Mucosa of descending colon (tissue), 3 donors: ENCODE results near the gene SLC9A7. TPM values are rescaled to one million over a fixed set of nuclear protein-coding genes. Genes with fewer than 3 reads are reported as not detected.

Source experiments
- ATAC-seq: fragments of 200-7000 bp; cut with Tn5 transposase; one replicate; pipeline ENCODE4 v1.9.1; 2020; ENCODE audit warnings: mild to moderate bottlenecking, moderate library complexity
- DNase-seq, 3 donors: peaks; one replicate each; pipeline ENCODE4 v3.0.0-alpha.2; 2020
- H3K36me3 ChIP-seq: fragments of 200-600 bp; one replicate; pipeline ENCODE4 v1.8.0; 2021; ENCODE audit warnings: low read depth, mild to moderate bottlenecking
- H3K4me1 ChIP-seq: fragments of 200-600 bp; one replicate; pipeline ENCODE4 v1.8.0; 2021; ENCODE audit warnings: low read depth, mild to moderate bottlenecking
- H3K4me3 ChIP-seq: fragments of 200-600 bp; one replicate; pipeline ENCODE4 v1.8.0; 2021; ENCODE audit warnings: mild to moderate bottlenecking
- H3K9me3 ChIP-seq: fragments of 200-600 bp; one replicate; pipeline ENCODE4 v1.8.0; 2021; ENCODE audit warnings: mild to moderate bottlenecking
- intact Hi-C, 2 donors: fragments of 100-400 bp; cut with DNase I in 1 of 2; cut with micrococcal nuclease in 1 of 2; formaldehyde crosslinking; loops; one replicate each; pipeline versions ENCODE4 v1.11.0 to v1.11.1; 2022; cut with DNase I, micrococcal nuclease
- total RNA-seq, 3 donors: library from RNA; stranded (reverse); fragmentation: NEBNext Ultra II Directional in 2 of 3; extraction: Animal tissue kit (Norgen Biotek cat#: 25700) in 2 of 3; gene quantifications; one replicate each; pipeline versions ENCODE4 v1.2.1 to v1.2.4, GENCODE V29; 2021 to 2023
- TF ChIP-seq, protein P1 (sequence below): fragments of 200-600 bp; IDR thresholded peaks from one replicate; pipeline ENCODE4 v1.8.0; 2022; ENCODE audit warnings: antibody characterized with exemption, mild to moderate bottlenecking
- donor health status: DM: no; HTN: no; CAD: no; lungs with moderate emphysema.
- donor health status: DM: no; HTN: no; CAD: no.
- donor health status: DM: no; HTN: yes; CAD: no.

SLC9A7 gene
- total RNA-seq, 3 donors from 2014 or later = 0.46 to 2.7 (median 1.3) TPM

DNA sequence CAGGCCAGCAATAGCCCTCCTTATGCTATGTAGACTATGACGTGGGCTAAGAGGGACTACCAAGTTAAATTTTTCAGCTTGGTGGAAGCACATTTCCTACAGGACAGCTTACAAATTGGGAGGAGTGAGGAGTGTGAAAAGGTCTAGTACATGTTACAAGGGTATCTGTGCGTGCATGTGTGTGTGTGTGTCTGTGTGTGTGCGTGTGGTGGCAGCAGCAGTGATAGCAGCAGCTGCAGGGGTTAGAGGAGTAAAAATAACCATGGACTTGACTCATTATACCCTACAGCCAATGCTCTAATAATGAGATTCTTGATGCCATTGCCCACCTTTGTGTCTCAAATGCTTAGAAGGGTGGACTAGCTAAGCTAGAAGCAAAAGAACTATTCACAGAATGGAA lies 88.6 kb downstream of the SLC9A7 start:
- intact Hi-C loops = no loop called here
- ATAC-seq (no peak), DNase-seq (no peak)
- TF ChIP-seq, protein P1, sequence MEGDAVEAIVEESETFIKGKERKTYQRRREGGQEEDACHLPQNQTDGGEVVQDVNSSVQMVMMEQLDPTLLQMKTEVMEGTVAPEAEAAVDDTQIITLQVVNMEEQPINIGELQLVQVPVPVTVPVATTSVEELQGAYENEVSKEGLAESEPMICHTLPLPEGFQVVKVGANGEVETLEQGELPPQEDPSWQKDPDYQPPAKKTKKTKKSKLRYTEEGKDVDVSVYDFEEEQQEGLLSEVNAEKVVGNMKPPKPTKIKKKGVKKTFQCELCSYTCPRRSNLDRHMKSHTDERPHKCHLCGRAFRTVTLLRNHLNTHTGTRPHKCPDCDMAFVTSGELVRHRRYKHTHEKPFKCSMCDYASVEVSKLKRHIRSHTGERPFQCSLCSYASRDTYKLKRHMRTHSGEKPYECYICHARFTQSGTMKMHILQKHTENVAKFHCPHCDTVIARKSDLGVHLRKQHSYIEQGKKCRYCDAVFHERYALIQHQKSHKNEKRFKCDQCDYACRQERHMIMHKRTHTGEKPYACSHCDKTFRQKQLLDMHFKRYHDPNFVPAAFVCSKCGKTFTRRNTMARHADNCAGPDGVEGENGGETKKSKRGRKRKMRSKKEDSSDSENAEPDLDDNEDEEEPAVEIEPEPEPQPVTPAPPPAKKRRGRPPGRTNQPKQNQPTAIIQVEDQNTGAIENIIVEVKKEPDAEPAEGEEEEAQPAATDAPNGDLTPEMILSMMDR = no peak
- no peaks in the 10 kb centered on the region for H3K36me3 ChIP-seq
- no peaks in the 10 kb centered on the region for H3K4me1 ChIP-seq
- no peaks in the 10 kb centered on the region for H3K9me3 ChIP-seq
- no peak overlapping the region for H3K4me3 ChIP-seq

DNA sequence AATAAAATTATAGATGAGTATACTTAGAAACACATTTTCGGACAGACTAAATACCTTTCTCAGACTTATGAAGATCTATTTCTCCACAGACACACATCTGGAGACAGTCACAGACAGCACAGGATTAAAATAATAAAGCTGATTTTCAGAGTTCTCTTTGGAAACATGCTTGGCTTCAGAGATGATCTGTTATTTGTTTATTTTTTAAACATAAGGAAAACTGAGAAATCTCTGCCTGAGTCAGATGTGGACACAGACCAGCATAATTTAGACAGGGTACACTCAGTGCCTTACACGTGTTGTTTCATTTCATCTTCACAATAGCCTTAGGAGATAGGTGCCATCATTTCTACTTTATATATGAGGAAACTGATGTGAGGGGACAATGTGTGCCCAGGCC lies 92.1 kb downstream of the SLC9A7 start:
- DNase-seq = no peak
- Histone ChIP-seq H3K9me3 (no peaks in the 10 kb centered on the region), H3K4me3 (no peak overlapping the region), H3K36me3 (no peaks in the 10 kb centered on the region), H3K4me1 (no peaks in the 10 kb centered on the region)
- intact Hi-C loops = no loop called here
- no peak for ATAC-seq
- TF ChIP-seq, protein P1 = no peak

DNA sequence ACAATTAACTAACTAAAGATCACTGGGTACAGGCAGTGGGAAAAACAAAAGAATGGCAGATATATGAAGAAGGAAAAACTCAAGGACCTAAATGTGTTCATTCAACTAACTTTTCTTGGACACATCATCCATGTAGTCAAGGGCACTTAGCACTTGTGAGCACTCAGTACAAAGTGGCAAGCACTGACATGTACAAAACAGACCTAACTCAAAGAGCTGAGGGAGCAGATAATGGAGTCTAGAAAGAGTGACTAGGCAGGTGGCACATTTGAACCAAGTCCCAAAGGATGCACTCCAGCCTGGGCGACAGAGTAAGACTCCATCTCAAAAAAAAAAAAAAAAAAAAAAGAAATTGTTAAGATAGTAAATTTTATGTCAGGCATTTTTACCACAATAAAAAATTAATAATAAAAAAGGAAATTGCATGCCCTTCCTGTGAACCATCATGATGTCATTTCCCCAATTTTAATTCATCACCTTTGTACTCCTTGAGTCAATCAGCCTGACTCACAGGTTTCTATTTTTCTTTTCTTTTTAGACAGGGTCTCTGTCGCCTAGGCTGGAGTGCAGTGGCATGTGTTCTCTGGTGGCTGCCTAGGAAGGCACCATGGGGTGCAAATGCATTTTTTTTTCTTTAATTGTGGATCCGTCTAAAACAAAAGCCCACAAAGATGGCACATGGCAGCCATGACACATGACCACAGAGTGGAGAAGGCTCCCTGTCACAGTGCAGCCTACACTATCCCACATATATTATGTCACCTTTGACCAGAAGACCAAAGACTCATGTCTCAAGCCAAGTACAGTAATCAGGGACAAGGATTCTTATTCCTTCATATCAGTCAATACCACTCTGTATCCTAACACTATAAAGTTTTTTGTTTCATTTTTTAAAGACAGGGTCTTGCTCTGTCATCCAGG lies 93.4 kb downstream of the SLC9A7 start:
- H3K36me3 ChIP-seq = no peaks in the 10 kb centered on the region
- H3K4me1 ChIP-seq = no peaks in the 10 kb centered on the region
- ATAC-seq (no peak), DNase-seq (no peak)
- intact Hi-C loops = no loop called here
- no peak overlapping the region for H3K4me3 ChIP-seq
- no peaks in the 10 kb centered on the region for H3K9me3 ChIP-seq
- TF ChIP-seq, protein P1 = no peak

DNA sequence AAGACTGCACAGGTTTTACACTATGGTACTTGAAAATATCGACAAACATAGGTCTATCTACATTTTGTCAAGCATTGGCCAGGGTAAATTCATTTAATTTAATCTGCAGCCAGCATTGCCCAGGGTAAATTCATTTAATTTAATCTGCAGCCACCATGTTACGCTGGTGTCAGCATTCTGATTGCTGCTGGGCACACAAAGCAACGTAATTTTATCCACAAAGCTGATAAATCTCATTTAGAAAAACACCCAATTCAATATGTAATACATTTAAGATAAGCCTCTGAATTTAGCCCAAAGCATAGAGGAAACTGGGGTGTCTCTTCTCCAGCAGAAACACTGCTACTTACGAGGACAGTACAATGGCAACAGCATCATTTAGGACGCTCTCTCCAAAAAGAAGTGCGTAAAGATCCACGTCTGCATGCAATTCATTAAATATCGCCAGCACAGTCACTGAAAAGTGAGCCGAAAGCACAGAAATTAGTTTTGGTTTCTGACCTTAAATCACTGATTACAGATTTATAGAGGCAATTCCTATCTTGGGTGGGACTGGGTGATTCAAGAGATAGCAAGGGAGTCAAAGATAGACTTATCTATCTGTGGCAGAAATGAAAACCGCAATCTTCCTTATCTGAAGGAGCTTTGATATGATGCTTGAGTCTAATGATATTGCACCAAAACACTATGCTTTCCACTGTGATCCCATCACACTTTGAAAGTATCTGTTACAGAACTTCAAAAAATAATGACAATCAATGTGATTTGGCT lies 96.5 kb downstream of the SLC9A7 start:
- no peak for DNase-seq
- no peaks in the 10 kb centered on the region for H3K4me1 ChIP-seq
- H3K4me3 ChIP-seq = no peak overlapping the region
- intact Hi-C loops = no loop called here
- ATAC-seq = no peak
- TF ChIP-seq, protein P1 = no peak
- no peaks in the 10 kb centered on the region for H3K9me3 ChIP-seq
- no peaks in the 10 kb centered on the region for H3K36me3 ChIP-seq

DNA sequence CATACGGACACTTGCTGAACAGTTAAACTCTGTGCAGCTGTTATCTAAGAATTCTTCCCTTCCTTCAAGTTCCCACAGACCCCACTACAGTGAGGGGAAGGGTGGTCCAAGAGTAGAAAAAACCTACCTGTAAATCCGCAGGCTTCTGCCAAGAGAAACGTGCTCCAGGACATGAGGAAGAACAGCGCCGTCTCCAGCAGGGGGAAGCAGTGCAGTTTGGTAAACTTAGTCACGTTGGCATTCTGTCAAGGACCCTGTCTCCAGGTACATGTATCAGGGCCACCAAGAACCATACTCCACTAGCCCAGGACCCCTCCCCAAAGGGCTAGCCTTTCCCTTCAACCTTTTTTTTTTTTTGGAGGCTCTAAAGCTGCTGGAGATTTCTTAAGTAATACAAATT lies 105.4 kb downstream of the SLC9A7 start:
- intact Hi-C loops = no loop called here
- no peak for ATAC-seq

More for the DNA sequence above, 105.4 kb downstream of the SLC9A7 start:
- Histone ChIP-seq H3K4me3 (no peak overlapping the region), H3K36me3 (no peaks in the 10 kb centered on the region), H3K4me1 (no peaks in the 10 kb centered on the region), H3K9me3 (no peaks in the 10 kb centered on the region)
- TF ChIP-seq, protein P1 = no peak
- DNase-seq = peak in 1 of 3 donors; percentile 6
